GM15510 (cell line): Measurements from ENCODE around the gene CMTM7.
A peak's percentile ranks its signal among the peaks of the same experiment; 100 is the strongest.

Experiments
- POLR2A ChIP-seq: IDR thresholded peaks from 3 replicates; pipeline ENCODE4 v1.6.1; 2011; ENCODE audit warnings: borderline replicate concordance; ENCODE audit not compliant: insufficient read length; ENCODE audit errors: extremely low read depth

Gene CMTM7

GRCh38 chr3:32401126-32401525, 9.5 kb downstream of the CMTM7 start:
- TF ChIP-seq POLR2A, result no peak

GRCh38 chr3:32401556-32402081, 10.0 kb downstream of the CMTM7 start:
- TF ChIP-seq POLR2A, result peak; percentile 14

GRCh38 chr3:32403663-32404062, 12.0 kb downstream of the CMTM7 start:
- TF ChIP-seq POLR2A, result no peak

- TF ChIP-seq POLR2A, result no peak
Measured at GRCh38 chr3:32404714-32405113, 13.1 kb downstream of the CMTM7 start.

GRCh38 chr3:32405155-32405554, 13.5 kb downstream of the CMTM7 start:
- no peak for TF ChIP-seq POLR2A

GRCh38 chr3:32405711-32406323, 14.2 kb downstream of the CMTM7 start:
- no peak for TF ChIP-seq POLR2A

GRCh38 chr3:32406486-32407408, 15.1 kb downstream of the CMTM7 start:
- no peak for TF ChIP-seq POLR2A

- no peak for TF ChIP-seq POLR2A
Measured at GRCh38 chr3:32410367-32411246, 19.0 kb downstream of the CMTM7 start.

GRCh38 chr3:32411442-32411841, 19.8 kb downstream of the CMTM7 start:
- no peak for TF ChIP-seq POLR2A

GRCh38 chr3:32412887-32413286, 21.2 kb downstream of the CMTM7 start:
- TF ChIP-seq POLR2A, result no peak

GRCh38 chr3:32413845-32414521, 22.3 kb downstream of the CMTM7 start:
- no peak for TF ChIP-seq POLR2A

GRCh38 chr3:32414522-32415202, 23.0 kb downstream of the CMTM7 start:
- TF ChIP-seq POLR2A, result no peak

- TF ChIP-seq POLR2A, result no peak
Measured at GRCh38 chr3:32419742-32420125, 28.1 kb downstream of the CMTM7 start.
